Lung (tissue), 12 donors: ENCODE measurements around the gene IL36B. TPM values are rescaled to one million over a fixed set of nuclear protein-coding genes. Genes with fewer than 3 reads are reported as not detected.

Experiments
- ATAC-seq: fragments of 200-7000 bp; cut with Tn5 transposase; one replicate; pipeline ENCODE4 v1.9.1; 2020; ENCODE audit warnings: moderate number of reproducible peaks; ENCODE audit not compliant: insufficient read depth, low FRiP score
- DNase-seq, 3 donors: peaks; one replicate each; pipeline ENCODE4 v3.0.0-alpha.2; 2013 to 2017
- H3K27ac ChIP-seq, 2 donors: one replicate each; pipeline ENCODE4 v1.5.1; 2013; ENCODE audit warnings: mild to moderate bottlenecking in 2 of 2, moderate library complexity in 2 of 2, control low read depth in 1 of 2, inconsistent platforms in 1 of 2, low read depth in 1 of 2, low read length in 1 of 2
- H3K27me3 ChIP-seq, 3 donors: one replicate each; pipeline ENCODE4 v1.5.1; 2013; ENCODE audit warnings: low read length in 2 of 3; ENCODE audit not compliant: control insufficient read depth in 3 of 3, insufficient read depth in 3 of 3
- H3K36me3 ChIP-seq, 4 donors: one replicate each; pipeline ENCODE4 v1.5.1; 2013; ENCODE audit warnings: low read length in 4 of 4, mild to moderate bottlenecking in 1 of 4, moderate library complexity in 1 of 4; ENCODE audit not compliant: control insufficient read depth in 4 of 4, insufficient read depth in 4 of 4
- H3K4me1 ChIP-seq, 5 donors: one replicate each; pipeline ENCODE4 v1.5.1; 2013; ENCODE audit warnings: low read length in 5 of 5, mild to moderate bottlenecking in 2 of 5, moderate library complexity in 1 of 5; ENCODE audit not compliant: control insufficient read depth in 5 of 5, insufficient read depth in 5 of 5
- H3K4me3 ChIP-seq: one replicate; pipeline ENCODE4 v1.5.1; 2013; ENCODE audit warnings: mild to moderate bottlenecking, control low read depth, moderate library complexity
- H3K9ac ChIP-seq, 2 donors: one replicate each; pipeline ENCODE4 v1.5.1; 2013; ENCODE audit warnings: low read length in 2 of 2, control low read depth in 1 of 2; ENCODE audit not compliant: insufficient read depth in 1 of 2
- H3K9me3 ChIP-seq, 4 donors: one replicate each; pipeline ENCODE4 v1.5.1; 2013; ENCODE audit warnings: low read length in 3 of 4, mild to moderate bottlenecking in 1 of 4, moderate library complexity in 1 of 4; ENCODE audit not compliant: control insufficient read depth in 4 of 4, insufficient read depth in 3 of 4
- CTCF ChIP-seq: IDR thresholded peaks from 2 replicates; pipeline ENCODE4 v1.5.1; 2012; ENCODE audit warnings: mild to moderate bottlenecking; ENCODE audit errors: control extremely low read depth, extremely low read depth
- whole genome bisulfite sequencing, 2 donors: extraction: QIAGEN DNeasy Blood & Tissue Kit; methylation state at CpG; one replicate each; pipeline ENCODE4 v1.1.7; 2013; 5-methylcytosine and 5-hydroxymethylcytosine counted together
- polyA plus RNA-seq, 2 donors: library from polyadenylated mRNA; stranded (reverse); fragments of 200-250 nt; gene quantifications; one replicate each; pipeline ENCODE4 v1.2.1, GENCODE V29; 2013
- total RNA-seq, 2 donors: library from RNA; depleted of rRNA in 1 of 2; stranded (reverse); fragments of >200 nt in 1 of 2; gene quantifications; one replicate each; pipeline ENCODE4 v1.2.1, GENCODE V29; 2014 to 2021
- donor health status: control.
- donor health status: control.
- donor health status: Bipolar disorder and iron deficiency.
- donor health status: healthy.
- donor health status: DM: yes; HTN: yes; CAD: no.

IL36B gene
- total and polyA plus RNA-seq, 4 donors: 0.05 TPM; not detected in 3

GRCh38 chr2:113064898-113065297 is 12.2 kb upstream of the IL36B start:
- H3K4me1 ChIP-seq: peaks cover 0 to 3% (median 0%) of the 10 kb centered on the region in 5 donors
- ATAC-seq (no peak), DNase-seq (no peak)
- no peak overlapping the region for H3K4me3 ChIP-seq
- peaks cover 0 to 4% (median 0%) of the 10 kb centered on the region in 3 donors for H3K27me3 ChIP-seq
- no peak for TF ChIP-seq CTCF
- 87 to 94% methylated on average over 1 of the region's 1 CpG for WGBS, 2 donors
- H3K27ac ChIP-seq: no peak overlapping the region
- H3K9me3 ChIP-seq: peaks cover 0 to 1% (median 0%) of the 10 kb centered on the region in 4 donors
- no peaks in the 10 kb centered on the region for H3K36me3 ChIP-seq
- H3K9ac ChIP-seq: no peak overlapping the region

GRCh38 chr2:113064281-113064680 is 11.6 kb upstream of the IL36B start:
- 90 to 95% methylated on average over 5 of the region's 5 CpGs for WGBS, 2 donors
- peaks cover 0 to 1% (median 0%) of the 10 kb centered on the region in 4 donors for H3K9me3 ChIP-seq
- peaks cover 0 to 4% (median 0%) of the 10 kb centered on the region in 3 donors for H3K27me3 ChIP-seq
- H3K9ac ChIP-seq: no peak overlapping the region
- ATAC-seq (no peak), DNase-seq (no peak)
- no peak for TF ChIP-seq CTCF
- no peak overlapping the region for H3K27ac ChIP-seq
- H3K4me3 ChIP-seq: no peak overlapping the region
- no peaks in the 10 kb centered on the region for H3K36me3 ChIP-seq
- peaks cover 0 to 6% (median 0%) of the 10 kb centered on the region in 5 donors for H3K4me1 ChIP-seq

GRCh38 chr2:113061896-113062770 is 9.5 kb upstream of the IL36B start:
- DNase-seq (no peak), ATAC-seq (no peak)
- Histone ChIP-seq H3K4me1 (peaks cover 0 to 9% (median 0%) of the 10 kb centered on the region in 5 donors), H3K4me3 (no peak overlapping the region), H3K27me3 (peaks cover 0 to 4% (median 0%) of the 10 kb centered on the region in 3 donors), H3K9me3 (peaks cover 0 to 1% (median 0%) of the 10 kb centered on the region in 4 donors), H3K27ac (no peak overlapping the region), H3K9ac (no peak overlapping the region), H3K36me3 (no peaks in the 10 kb centered on the region)
- 92 to 96% methylated on average over 18 of the region's 18 CpGs for WGBS, 2 donors
- no peak for TF ChIP-seq CTCF
